Activated T-cell treated with anti-CD3 and anti-CD28 coated beads, Interleukin-2, amount 50 U/mL, for 72 hours (primary cell): ENCODE measurements around the gene OPCML. TPM values are rescaled to one million over a fixed set of nuclear protein-coding genes. Genes with fewer than 3 reads are reported as not detected.

Source experiments
- ATAC-seq, 2 donors: fragments of 150-1000 bp; cut with Tn5 transposase; replicated peaks in 1 of 2; 2 replicates each; pipeline ENCODE4 v1.10.0; 2021; ENCODE audit warnings: moderate library complexity in 2 of 2, mild to moderate bottlenecking in 1 of 2
- DNase-seq, 2 donors: peaks; one replicate each; pipeline ENCODE4 v3.0.0; 2021 to 2022; ENCODE audit warnings: mixed read lengths in 1 of 2
- H3K27ac Mint-ChIP-seq: one replicate; pipeline ENCODE4 v1.8.0; 2022; ENCODE audit warnings: mild to moderate bottlenecking, moderate library complexity, mixed read lengths
- H3K27me3 Mint-ChIP-seq: one replicate; pipeline ENCODE4 v1.8.0; 2022; ENCODE audit warnings: low read depth, mixed read lengths
- H3K36me3 Mint-ChIP-seq, 2 donors: one replicate each; pipeline ENCODE4 v1.8.0; 2022; ENCODE audit warnings: mixed read lengths in 2 of 2, mild to moderate bottlenecking in 1 of 2; ENCODE audit not compliant: insufficient read depth in 2 of 2
- H3K4me1 Mint-ChIP-seq: one replicate; pipeline ENCODE4 v1.8.0; 2022; ENCODE audit warnings: low read depth, mixed read lengths
- H3K4me3 Mint-ChIP-seq, 2 donors: one replicate each; pipeline ENCODE4 v1.8.0; 2022; ENCODE audit warnings: mild to moderate bottlenecking in 2 of 2, mixed read lengths in 2 of 2, moderate library complexity in 2 of 2
- H3K9me3 Mint-ChIP-seq, 2 donors: one replicate each; pipeline ENCODE4 v1.8.0; 2022; ENCODE audit warnings: mixed read lengths in 2 of 2
- total RNA-seq, 2 donors: library from RNA; stranded (reverse); gene quantifications; one replicate each; pipeline ENCODE4 v1.2.3, GENCODE V29; 2022

The OPCML gene
- not detected for total RNA-seq

- H3K36me3 Mint-ChIP-seq = no peaks in the 10 kb centered on the region
- DNase-seq (no peak), ATAC-seq (no peak)
- no peaks in the 10 kb centered on the region for H3K9me3 Mint-ChIP-seq
- H3K4me3 Mint-ChIP-seq = no peak within 1 kb of the TSS
- no peaks in the 10 kb centered on the region for H3K4me1 Mint-ChIP-seq
- peaks cover 34% of the 10 kb centered on the region for H3K27me3 Mint-ChIP-seq
- no peak within 1 kb of the TSS for H3K27ac Mint-ChIP-seq
Measured at GRCh38 chr11:133531971-133532651, at the start of gene OPCML. Gene OPCML, minus strand, starts transcription at chr11:133532501.

- no peak for DNase-seq
- Mint-ChIP-seq H3K4me3 (no peak overlapping the region), H3K27ac (no peak overlapping the region)
Measured at GRCh38 chr11:133581091-133581490, 48.8 kb upstream of the OPCML start.

GRCh38 chr11:133579165-133580031, 47.1 kb upstream of the OPCML start:
- no peak for ATAC-seq
- no peak overlapping the region for H3K27ac Mint-ChIP-seq
- no peak for DNase-seq
- H3K27me3 Mint-ChIP-seq = no peaks in the 10 kb centered on the region
- H3K36me3 Mint-ChIP-seq = no peaks in the 10 kb centered on the region
- H3K4me1 Mint-ChIP-seq = no peaks in the 10 kb centered on the region
- no peak overlapping the region for H3K4me3 Mint-ChIP-seq
- H3K9me3 Mint-ChIP-seq = peaks cover 2 to 4% of the 10 kb centered on the region in 2 donors

More at GRCh38 chr11:133581091-133581490, 48.8 kb upstream of the OPCML start:
- peaks cover 2 to 4% of the 10 kb centered on the region in 2 donors for H3K9me3 Mint-ChIP-seq
- no peak for ATAC-seq
- no peaks in the 10 kb centered on the region for H3K27me3 Mint-ChIP-seq
- no peaks in the 10 kb centered on the region for H3K4me1 Mint-ChIP-seq
- no peaks in the 10 kb centered on the region for H3K36me3 Mint-ChIP-seq

DNA sequence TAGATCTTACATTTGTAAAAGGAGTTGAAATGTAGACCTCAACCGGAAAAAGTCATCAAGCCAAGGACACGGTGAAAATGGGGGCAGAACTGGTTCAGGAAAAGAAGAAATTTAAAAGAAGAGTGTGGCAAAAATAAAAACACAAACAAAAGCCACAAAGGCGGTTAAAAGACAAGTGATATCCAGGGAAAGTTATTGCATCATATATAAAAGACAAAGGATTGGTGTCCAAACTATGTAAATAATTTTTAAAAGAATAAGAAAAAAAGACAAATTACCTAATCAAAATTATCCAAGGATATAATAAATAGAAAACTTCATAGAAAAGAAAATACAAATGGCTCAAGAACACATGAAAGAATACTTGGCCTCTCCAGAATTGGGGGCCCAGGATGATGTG, 45.1 kb upstream of the OPCML start:
- Mint-ChIP-seq H3K4me3 (no peak overlapping the region), H3K9me3 (peaks cover 2 to 4% of the 10 kb centered on the region in 2 donors), H3K27ac (no peak overlapping the region), H3K4me1 (no peaks in the 10 kb centered on the region), H3K36me3 (no peaks in the 10 kb centered on the region), H3K27me3 (peaks cover 8% of the 10 kb centered on the region)
- DNase-seq (no peak), ATAC-seq (no peak)

DNA sequence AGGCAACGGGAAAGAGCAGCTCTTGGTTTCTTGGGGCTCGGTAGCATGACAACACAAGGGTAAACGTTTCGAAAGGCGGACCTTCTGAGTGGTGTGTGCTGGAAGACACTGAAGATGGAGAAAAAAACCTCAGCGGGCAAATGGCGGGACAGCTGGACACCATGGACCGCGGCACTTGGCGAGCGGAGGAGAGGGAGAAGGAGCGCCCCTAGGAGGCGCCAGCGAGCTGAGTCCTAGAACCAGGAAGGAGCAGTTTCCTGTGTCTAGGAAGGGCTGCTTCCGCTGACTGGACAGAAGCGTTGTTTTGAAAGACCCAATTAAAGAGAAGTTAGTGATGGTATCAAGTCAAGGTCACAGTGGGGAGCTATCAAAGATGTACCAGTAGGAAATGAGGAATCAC, 44.0 kb upstream of the OPCML start:
- H3K4me3 Mint-ChIP-seq = peak overlapping the region in 1 of 2 donors; percentile 41
- DNase-seq = peak in 1 of 2 donors; percentile 2

DNA sequence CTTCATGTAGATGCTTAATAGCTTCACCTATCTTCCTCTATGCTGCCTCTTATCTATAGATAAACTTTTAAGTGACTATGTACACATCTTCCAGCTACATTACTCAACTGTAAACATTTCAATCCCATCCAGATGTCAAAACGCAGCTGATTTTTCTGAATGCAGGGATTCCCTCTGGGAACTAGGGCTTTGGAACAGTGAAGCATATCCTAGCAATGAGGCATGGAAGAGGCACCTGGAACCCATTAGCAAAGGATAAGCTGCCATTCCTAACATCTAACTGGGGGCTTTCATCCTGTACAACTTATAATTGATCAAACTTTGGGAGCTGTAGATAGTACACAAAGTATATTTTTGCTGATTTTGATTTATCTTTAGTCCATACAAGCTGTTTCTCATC, 40.8 kb upstream of the OPCML start:
- Mint-ChIP-seq H3K36me3 (no peaks in the 10 kb centered on the region), H3K27me3 (peaks cover 8% of the 10 kb centered on the region), H3K9me3 (peaks cover 2 to 3% of the 10 kb centered on the region in 2 donors), H3K27ac (no peak overlapping the region), H3K4me3 (no peak overlapping the region), H3K4me1 (no peaks in the 10 kb centered on the region)
- no peak for DNase-seq
- ATAC-seq = no peak

More for the DNA sequence above, 44.0 kb upstream of the OPCML start:
- Mint-ChIP-seq H3K36me3 (no peaks in the 10 kb centered on the region), H3K27me3 (peaks cover 8% of the 10 kb centered on the region), H3K4me1 (no peaks in the 10 kb centered on the region), H3K9me3 (peaks cover 2 to 4% of the 10 kb centered on the region in 2 donors), H3K27ac (no peak overlapping the region)
- ATAC-seq = no peak

DNA sequence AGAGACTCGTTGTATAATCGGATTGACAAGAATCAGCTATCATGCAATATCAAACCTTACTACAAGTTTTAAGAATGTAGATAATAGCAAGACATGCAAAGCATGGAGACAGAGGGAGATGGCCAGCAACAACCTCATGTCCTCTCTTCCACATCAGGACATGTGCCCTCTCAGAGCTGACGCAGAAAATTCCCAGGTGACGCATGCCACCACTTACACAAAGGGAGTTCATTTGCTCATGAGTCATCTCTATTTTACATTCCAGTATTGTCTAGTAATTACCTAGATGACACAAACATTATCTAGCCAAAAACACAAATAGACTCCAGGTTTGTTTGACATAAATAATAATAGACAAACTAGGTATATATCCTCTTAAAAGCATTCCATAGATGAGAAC, 38.1 kb upstream of the OPCML start:
- ATAC-seq = no peak
- Mint-ChIP-seq H3K36me3 (no peaks in the 10 kb centered on the region), H3K4me3 (no peak overlapping the region), H3K27ac (no peak overlapping the region), H3K4me1 (no peaks in the 10 kb centered on the region), H3K27me3 (peaks cover 8% of the 10 kb centered on the region), H3K9me3 (no peaks in the 10 kb centered on the region)
- no peak for DNase-seq

DNA sequence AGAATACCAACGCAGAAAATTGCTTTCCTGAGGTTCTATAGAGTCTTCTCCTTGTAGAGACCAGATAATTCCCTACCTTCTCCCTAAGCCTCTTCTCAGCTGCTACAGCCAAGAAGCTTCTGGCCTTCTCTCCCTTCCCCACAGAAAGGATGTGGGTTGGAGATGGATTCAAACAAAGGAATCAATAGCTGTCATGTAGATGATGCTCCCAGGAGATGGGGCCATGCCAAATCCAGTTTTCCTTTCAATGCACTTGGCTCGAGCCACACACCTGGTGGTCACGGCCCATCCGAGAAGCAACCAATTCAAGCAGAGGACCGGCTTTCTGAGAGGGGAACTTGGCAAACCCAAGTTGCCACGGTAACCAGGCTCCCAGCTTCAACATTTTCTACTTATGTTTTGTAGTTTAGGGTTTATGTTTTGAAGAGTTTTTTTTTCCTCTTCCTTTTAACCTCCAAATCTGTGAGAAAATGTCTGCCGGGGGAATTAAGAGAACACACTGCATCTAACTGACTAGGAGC, 31.3 kb upstream of the OPCML start:
- Mint-ChIP-seq H3K4me3 (no peak overlapping the region), H3K27me3 (no peaks in the 10 kb centered on the region), H3K4me1 (no peaks in the 10 kb centered on the region), H3K36me3 (no peaks in the 10 kb centered on the region), H3K9me3 (peaks cover 2 to 7% of the 10 kb centered on the region in 2 donors), H3K27ac (no peak overlapping the region)
- DNase-seq (no peak), ATAC-seq (no peak)

- no peak overlapping the region for H3K4me3 Mint-ChIP-seq
- H3K36me3 Mint-ChIP-seq = no peaks in the 10 kb centered on the region
- no peaks in the 10 kb centered on the region for H3K4me1 Mint-ChIP-seq
- ATAC-seq = no peak
- peaks cover 2 to 7% of the 10 kb centered on the region in 2 donors for H3K9me3 Mint-ChIP-seq
- DNase-seq = no peak
- H3K27me3 Mint-ChIP-seq = no peaks in the 10 kb centered on the region
- H3K27ac Mint-ChIP-seq = no peak overlapping the region
Measured at GRCh38 chr11:133560472-133560855, 28.2 kb upstream of the OPCML start.

- no peaks in the 10 kb centered on the region for H3K27me3 Mint-ChIP-seq
- H3K9me3 Mint-ChIP-seq = peaks cover 2 to 7% of the 10 kb centered on the region in 2 donors
- no peaks in the 10 kb centered on the region for H3K4me1 Mint-ChIP-seq
- no peak overlapping the region for H3K27ac Mint-ChIP-seq
- H3K4me3 Mint-ChIP-seq = no peak overlapping the region
- ATAC-seq = no peak
- no peaks in the 10 kb centered on the region for H3K36me3 Mint-ChIP-seq
- DNase-seq = no peak
Measured at GRCh38 chr11:133559833-133560471, 27.7 kb upstream of the OPCML start.

DNA sequence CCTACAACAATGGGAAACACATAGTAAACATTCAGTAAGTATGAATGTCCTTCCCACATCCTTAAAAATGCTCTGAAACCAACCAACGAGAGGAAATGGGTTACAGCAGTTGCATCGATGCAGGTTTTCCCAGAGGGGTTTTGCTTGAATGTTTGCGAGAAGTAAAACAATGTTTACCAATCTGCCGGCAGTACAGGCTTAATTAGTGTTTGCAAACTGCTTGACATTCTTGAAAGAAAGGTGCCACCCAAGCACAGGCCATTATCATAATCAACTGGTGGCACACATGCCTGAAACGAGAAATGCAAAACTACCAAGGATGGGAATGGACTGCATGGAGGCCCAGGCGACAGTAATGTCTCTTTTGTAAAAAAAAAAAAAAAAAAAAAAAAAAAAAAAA, 27.1 kb upstream of the OPCML start:
- Mint-ChIP-seq H3K36me3 (no peaks in the 10 kb centered on the region), H3K4me1 (no peaks in the 10 kb centered on the region), H3K4me3 (no peak overlapping the region), H3K9me3 (peaks cover 2 to 7% of the 10 kb centered on the region in 2 donors), H3K27ac (no peak overlapping the region), H3K27me3 (no peaks in the 10 kb centered on the region)
- DNase-seq = no peak
- ATAC-seq = no peak

DNA sequence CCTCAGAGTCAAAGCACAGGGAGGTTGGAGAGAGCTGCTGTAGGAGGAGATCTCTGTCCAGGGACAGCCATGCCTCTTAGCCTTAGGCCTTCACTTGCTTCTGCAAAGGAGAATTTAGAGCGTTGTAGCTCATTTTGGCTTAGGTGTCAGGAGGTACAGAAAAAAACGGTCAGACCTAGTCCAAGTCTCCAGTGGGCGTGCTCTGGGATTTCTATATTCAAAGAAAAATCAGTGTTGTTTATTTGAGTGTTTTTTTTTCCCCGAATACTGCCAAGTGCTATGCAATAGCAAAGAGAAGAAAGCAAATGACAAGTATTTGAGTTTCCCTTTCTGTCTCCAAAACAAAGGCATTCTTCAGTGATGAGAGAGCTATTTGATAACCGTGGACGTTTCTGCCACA, 22.7 kb upstream of the OPCML start:
- peaks cover 0 to 3% of the 10 kb centered on the region in 2 donors for H3K9me3 Mint-ChIP-seq
- H3K27ac Mint-ChIP-seq = no peak overlapping the region
- H3K36me3 Mint-ChIP-seq = no peaks in the 10 kb centered on the region
- ATAC-seq (no peak), DNase-seq (no peak)
- H3K4me3 Mint-ChIP-seq = no peak overlapping the region
- H3K4me1 Mint-ChIP-seq = no peaks in the 10 kb centered on the region
- no peaks in the 10 kb centered on the region for H3K27me3 Mint-ChIP-seq
